ENCODE measurements around the gene MCM3AP.
"Not testable (repeated sequence)": the region's sequence is repeated elsewhere in the genome, so short reads cannot be mapped to it uniquely, and the experiment has no call there.

MCM3AP gene

DNA sequence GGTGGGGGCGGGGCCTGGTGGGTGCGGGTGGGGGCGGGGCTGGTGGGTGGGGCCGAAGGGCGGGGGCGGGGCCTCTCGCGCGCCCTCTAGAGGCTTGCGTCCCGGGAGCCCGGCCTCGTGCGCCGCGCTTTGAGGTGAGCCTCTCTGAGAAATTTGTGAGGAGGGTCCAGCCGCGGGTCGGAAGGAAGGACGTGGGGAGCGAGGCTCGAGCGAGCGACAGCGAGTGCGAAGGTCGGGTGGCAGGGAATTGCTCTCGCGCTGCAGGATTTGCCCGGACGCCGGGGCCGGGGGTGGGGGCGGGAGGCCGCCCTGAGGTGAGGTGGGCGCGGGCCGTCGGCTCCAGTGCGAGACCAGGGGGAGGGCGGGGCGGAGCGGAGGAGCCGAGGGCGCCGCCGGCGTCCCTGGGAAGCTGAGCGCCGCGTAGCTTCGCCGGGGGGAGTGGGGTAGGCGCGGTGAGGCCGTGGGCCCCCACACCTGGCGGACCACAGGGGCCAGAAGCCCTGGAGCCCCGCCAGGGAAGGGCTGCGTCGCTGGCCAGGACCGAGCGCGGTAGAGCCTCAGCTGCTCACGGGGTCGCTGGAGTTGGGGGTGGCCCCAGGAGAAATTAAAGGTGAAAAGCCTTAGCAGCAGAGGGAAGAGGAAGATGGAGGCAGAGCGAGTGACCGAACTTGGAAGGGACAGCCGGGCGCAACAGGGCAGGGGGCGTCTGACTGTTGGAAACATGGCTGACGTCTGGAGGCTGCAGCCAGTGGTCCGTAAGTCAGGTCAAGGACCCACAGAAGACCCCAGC lies 56.1 kb downstream of the MCM3AP start:
- H3K9me3 Mint-ChIP-seq: no peaks in the 10 kb centered on the region
- H3K4me1 Mint-ChIP-seq: peaks cover 61% of the 10 kb centered on the region
- no peak for DNase-seq
- CTCF ChIA-PET: interaction anchor here (0.6 to 1.4 kb wide), 2 partner anchors 14 to 38 kb away, joined by 4 read pairs; no protein-coding TSS in a partner anchor
- peaks cover 4% of the 10 kb centered on the region for H3K27me3 Mint-ChIP-seq
- peaks cover 56% of the 10 kb centered on the region for H3K36me3 Mint-ChIP-seq
- peak overlapping the region; percentile 93 for H3K27ac Mint-ChIP-seq
- H3K4me3 Mint-ChIP-seq: peak overlapping the region; percentile 89

DNA sequence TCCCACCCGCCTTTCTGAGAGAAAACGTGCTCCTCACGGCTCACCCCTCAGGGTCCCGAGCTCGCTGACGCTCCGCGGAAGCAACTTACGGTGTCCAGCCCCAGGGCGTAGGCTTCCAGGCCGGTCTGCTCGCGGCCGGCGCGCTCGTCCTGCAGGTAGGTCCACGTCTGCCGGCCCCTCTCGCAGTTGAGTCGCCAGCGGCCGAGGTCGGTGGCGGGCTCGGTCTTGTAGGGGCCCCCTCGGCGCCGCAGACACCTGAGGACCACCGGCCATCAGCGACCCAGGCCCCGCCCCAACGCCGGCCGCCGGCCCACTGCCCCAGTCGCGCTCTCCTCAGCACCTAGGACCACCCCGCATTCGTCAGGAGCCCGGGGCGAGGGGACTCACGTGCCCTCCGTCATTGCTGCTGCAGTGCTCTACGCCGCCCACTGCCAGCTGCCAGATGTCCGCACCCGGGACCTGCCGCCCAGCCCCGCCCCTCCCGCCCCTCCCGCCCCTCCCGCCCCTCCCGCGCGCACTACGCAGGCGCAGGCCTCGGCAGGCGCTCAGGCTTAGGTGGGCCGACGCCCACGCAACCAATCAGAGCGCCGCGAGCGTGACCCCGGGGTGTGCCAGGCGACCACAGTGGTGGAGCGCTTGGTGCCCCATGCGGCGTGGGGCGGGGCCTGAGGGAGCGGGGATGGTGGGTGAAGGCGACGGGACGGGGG lies 56.9 kb downstream of the MCM3AP start, which contains the start of gene LSS:
Gene LSS, minus strand, starts transcription at position 430 of the 707 bp plus-strand sequence. Its CDS starts 29 bp downstream, at position 401.
- peaks cover 55% of the 10 kb centered on the region for H3K4me1 Mint-ChIP-seq
- peak within 1 kb of the TSS; percentile 89 for H3K4me3 Mint-ChIP-seq
- no peaks in the 10 kb centered on the region for H3K9me3 Mint-ChIP-seq
- peak within 1 kb of the TSS; percentile 93 for H3K27ac Mint-ChIP-seq
- peaks cover 4% of the 10 kb centered on the region for H3K27me3 Mint-ChIP-seq
- CTCF ChIA-PET: no interaction called here
- peak; percentile 99 for DNase-seq
- H3K36me3 Mint-ChIP-seq: peaks cover 52% of the 10 kb centered on the region

- H3K4me3 Mint-ChIP-seq: peak overlapping the region; percentile 86
- peaks cover 50% of the 10 kb centered on the region for H3K36me3 Mint-ChIP-seq
- DNase-seq: no peak
- CTCF ChIA-PET: interaction anchor here (0.5 to 1.6 kb wide), 4 partner anchors 29 to 138 kb away, joined by 3 to 6 read pairs (median 3); no protein-coding TSS in a partner anchor
- H3K4me1 Mint-ChIP-seq: peaks cover 51% of the 10 kb centered on the region
- H3K9me3 Mint-ChIP-seq: no peaks in the 10 kb centered on the region
- peaks cover 4% of the 10 kb centered on the region for H3K27me3 Mint-ChIP-seq
- H3K27ac Mint-ChIP-seq: peak overlapping the region; percentile 80
Measured at GRCh38 chr21:46227811-46228344, 57.5 kb downstream of the MCM3AP start.

DNA sequence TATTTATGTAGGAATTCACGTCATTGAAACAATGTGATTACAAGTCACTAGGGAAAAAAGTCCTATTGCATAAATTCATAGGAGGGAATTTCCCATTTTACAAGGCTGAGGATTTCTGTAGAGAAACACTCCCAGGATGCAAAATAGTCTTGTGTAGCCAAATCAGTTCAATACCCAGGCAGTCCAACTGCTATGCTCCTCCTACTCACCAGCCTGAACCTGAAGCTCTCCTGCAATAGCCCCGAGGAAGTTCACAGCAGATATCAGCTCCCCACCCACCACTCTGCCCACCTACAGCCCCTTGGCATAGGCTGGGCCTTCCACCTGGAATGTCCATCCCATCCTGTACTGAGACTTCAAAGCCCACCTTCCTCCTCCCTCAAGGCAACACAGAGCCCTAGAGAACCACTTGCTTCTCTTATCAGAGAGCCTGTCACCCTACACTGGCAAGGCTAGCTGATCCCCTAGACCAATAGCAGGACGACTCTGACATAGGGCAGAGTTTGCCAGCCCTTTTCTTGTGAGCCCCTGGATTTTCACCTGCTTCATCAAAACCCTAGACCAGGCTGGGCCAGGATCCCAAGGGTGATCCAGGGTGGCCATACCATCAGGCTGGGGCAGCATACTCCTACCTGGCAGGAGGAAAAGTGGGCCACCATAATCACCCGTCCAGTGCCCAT lies 58.4 kb downstream of the MCM3AP start:
- no peaks in the 10 kb centered on the region for H3K9me3 Mint-ChIP-seq
- no peak for DNase-seq
- peak overlapping the region; percentile 86 for H3K4me3 Mint-ChIP-seq
- peaks cover 4% of the 10 kb centered on the region for H3K27me3 Mint-ChIP-seq
- H3K36me3 Mint-ChIP-seq: peaks cover 44% of the 10 kb centered on the region
- CTCF ChIA-PET: interaction anchor here (0.5 to 1.6 kb wide), 3 partner anchors 29 to 98 kb away, joined by 3 to 6 read pairs (median 3); no protein-coding TSS in a partner anchor
- H3K27ac Mint-ChIP-seq: peak overlapping the region; percentile 80
- H3K4me1 Mint-ChIP-seq: peaks cover 51% of the 10 kb centered on the region

DNA sequence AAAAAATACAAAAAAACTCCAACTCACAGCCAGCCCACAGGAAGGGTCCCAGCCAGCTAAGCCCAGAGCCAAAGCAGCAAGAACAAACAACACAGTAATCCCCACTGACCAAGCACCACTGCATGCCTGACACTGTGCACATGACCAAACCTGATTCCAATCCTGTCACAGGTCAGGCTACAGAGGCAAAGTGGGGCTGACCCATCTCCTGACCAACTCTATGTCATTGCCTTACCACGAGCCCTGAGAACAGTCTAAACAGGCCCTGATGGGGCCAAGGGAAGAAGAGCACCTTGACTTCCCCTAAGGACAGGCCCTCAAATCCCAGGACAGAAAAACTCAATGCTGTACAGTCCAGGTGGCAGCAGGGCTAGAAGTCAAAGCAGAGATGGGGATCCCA lies 59.3 kb downstream of the MCM3AP start:
- H3K27ac Mint-ChIP-seq: no peak overlapping the region
- peaks cover 37% of the 10 kb centered on the region for H3K36me3 Mint-ChIP-seq
- no peaks in the 10 kb centered on the region for H3K9me3 Mint-ChIP-seq
- peaks cover 44% of the 10 kb centered on the region for H3K4me1 Mint-ChIP-seq
- no peak for DNase-seq
- no peak overlapping the region for H3K4me3 Mint-ChIP-seq
- CTCF ChIA-PET: no interaction called here
- peaks cover 4% of the 10 kb centered on the region for H3K27me3 Mint-ChIP-seq

DNA sequence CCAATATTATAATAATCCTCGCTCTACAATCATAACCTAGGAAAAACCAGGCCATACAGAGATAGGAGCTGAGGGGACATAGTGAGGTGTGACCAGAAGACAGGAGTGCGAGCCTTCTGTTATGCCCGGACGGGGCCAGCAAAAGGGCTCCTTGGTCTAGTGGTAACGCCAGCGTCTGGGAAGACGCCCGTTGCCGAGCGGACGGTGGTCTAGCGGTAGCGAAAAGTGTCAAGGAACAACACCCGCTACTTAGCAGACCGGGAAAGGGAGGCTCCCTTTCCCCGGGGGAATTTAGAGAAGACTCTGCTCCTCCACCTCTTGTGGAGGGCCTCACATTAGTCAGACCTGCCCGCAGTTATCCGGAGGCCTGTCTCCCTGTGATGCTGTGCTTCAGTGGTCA lies 61.8 kb downstream of the MCM3AP start:
- not testable (repeated sequence) for H3K27ac Mint-ChIP-seq

DNA sequence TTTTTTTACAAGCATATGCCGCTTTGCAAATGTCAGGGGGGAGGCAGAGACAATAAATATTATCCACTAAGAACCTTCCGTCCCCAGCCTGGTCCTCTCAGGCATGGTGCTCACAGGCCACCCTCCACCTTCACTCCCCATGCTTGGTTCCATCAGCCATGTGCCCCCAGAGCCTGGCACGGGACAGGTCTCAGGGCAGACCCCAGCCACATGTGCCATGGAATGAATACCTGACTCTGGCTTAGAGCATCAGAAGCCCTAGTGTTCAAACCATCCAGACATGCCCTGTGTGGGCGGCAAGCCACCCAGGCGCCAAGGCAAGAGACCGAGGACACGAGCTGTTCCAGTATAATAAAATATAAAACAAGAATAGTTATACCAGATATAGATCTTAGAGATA lies 62.2 kb downstream of the MCM3AP start:
- H3K9me3 Mint-ChIP-seq: no peaks in the 10 kb centered on the region
- H3K4me3 Mint-ChIP-seq: no peak overlapping the region
- no peaks in the 10 kb centered on the region for H3K27me3 Mint-ChIP-seq
- no peak for DNase-seq
- peaks cover 43% of the 10 kb centered on the region for H3K36me3 Mint-ChIP-seq
- H3K27ac Mint-ChIP-seq: no peak overlapping the region
- CTCF ChIA-PET: no interaction called here
- H3K4me1 Mint-ChIP-seq: peaks cover 27% of the 10 kb centered on the region

More for the DNA sequence above, 61.8 kb downstream of the MCM3AP start:
- CTCF ChIA-PET, H3K9me3 Mint-ChIP-seq, H3K27me3 Mint-ChIP-seq, DNase-seq, H3K4me3 Mint-ChIP-seq: not testable (repeated sequence)
- Mint-ChIP-seq H3K36me3 (peaks cover 43% of the 10 kb centered on the region), H3K4me1 (peaks cover 27% of the 10 kb centered on the region)

DNA sequence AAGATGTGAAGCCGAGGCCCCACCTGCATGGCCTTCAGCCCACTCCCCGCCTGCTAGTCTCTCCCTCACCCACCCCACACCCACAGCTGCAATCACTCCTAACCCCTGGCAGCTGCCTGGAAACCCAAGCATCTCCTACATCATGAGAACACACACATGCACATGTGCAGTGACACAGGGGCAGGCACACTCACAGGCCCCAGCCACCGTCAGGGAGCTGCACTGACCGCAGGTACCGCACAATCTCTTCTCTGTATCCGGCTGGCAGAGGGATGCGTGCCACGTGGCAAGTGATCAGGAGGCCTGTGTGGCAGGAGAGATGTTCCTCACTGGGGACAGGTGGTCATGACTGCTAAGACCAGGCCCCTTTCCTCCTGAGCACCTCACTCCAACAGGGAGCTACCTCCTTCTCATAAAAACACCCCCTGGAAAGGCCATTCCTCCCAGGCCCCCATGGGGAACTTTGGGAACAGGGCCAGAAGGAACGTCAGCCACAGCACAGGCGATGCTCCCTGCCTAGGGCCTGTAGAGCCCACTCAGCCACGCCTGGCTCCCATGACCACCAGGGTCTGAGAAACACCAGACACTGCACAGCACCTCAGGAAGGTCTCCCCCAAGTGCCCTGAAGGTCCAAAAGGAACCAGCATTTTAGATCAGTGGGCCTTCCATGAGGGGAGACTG lies 62.8 kb downstream of the MCM3AP start:
- Mint-ChIP-seq H3K27me3 (no peaks in the 10 kb centered on the region), H3K36me3 (peaks cover 41% of the 10 kb centered on the region), H3K4me3 (no peak overlapping the region), H3K9me3 (no peaks in the 10 kb centered on the region), H3K4me1 (peaks cover 22% of the 10 kb centered on the region), H3K27ac (no peak overlapping the region)
- CTCF ChIA-PET: no interaction called here
- no peak for DNase-seq

DNA sequence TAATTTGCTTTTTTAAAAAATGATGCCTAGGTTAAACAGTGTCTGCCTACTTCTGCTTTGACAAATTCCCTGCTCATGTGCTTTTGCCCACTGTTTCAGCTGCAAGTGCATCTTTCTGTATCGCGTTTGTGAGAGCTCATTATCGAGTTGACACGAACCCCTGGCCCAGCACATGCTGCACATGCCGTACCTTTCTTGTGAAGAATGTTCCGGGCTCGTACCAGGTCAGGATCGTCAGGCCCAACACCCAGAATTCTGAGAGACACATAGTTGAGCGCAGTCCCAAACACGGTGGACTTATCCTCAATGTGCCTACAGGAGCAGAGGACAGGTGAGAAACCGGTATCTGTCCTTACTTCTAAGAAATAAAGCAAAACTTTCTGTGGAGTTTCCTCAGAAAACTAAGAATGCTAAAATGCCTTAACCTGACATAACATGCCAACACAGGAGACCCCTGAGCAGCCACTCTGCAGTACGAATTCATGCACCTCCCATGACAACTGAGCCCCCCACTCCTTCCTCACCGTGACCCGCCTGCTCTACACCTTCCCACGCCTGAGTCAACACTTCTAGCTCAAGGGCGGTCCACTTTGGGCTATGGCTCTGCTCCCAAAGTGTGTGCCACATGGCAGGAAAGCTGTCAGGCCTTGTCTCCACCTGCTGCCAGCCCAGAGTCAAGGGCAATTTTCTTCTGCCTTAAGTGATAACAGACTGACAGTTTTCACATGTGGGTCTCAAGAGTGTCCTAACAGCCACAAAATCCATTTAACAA lies 63.6 kb downstream of the MCM3AP start:
- H3K27me3 Mint-ChIP-seq: no peaks in the 10 kb centered on the region
- no peak for DNase-seq
- CTCF ChIA-PET: interaction anchor here (0.7 kb wide), 1 partner anchor 74 kb away, joined by 3 read pairs; no protein-coding TSS in a partner anchor
- no peak overlapping the region for H3K27ac Mint-ChIP-seq
- peaks cover 34% of the 10 kb centered on the region for H3K36me3 Mint-ChIP-seq
- no peaks in the 10 kb centered on the region for H3K9me3 Mint-ChIP-seq
- no peak overlapping the region for H3K4me3 Mint-ChIP-seq
- peaks cover 15% of the 10 kb centered on the region for H3K4me1 Mint-ChIP-seq

- no peak overlapping the region for H3K4me3 Mint-ChIP-seq
- no peaks in the 10 kb centered on the region for H3K9me3 Mint-ChIP-seq
- no peak for DNase-seq
- no peak overlapping the region for H3K27ac Mint-ChIP-seq
- no peaks in the 10 kb centered on the region for H3K27me3 Mint-ChIP-seq
- H3K4me1 Mint-ChIP-seq: peaks cover 7% of the 10 kb centered on the region
- CTCF ChIA-PET: no interaction called here
- peaks cover 29% of the 10 kb centered on the region for H3K36me3 Mint-ChIP-seq
Measured at GRCh38 chr21:46220847-46221246, 64.6 kb downstream of the MCM3AP start.

- no peak overlapping the region for H3K4me3 Mint-ChIP-seq
- DNase-seq: no peak
- peaks cover 2% of the 10 kb centered on the region for H3K4me1 Mint-ChIP-seq
- no peaks in the 10 kb centered on the region for H3K9me3 Mint-ChIP-seq
- no peaks in the 10 kb centered on the region for H3K27me3 Mint-ChIP-seq
- peaks cover 24% of the 10 kb centered on the region for H3K36me3 Mint-ChIP-seq
- CTCF ChIA-PET: no interaction called here
- H3K27ac Mint-ChIP-seq: no peak overlapping the region
Measured at GRCh38 chr21:46220275-46220810, 65.1 kb downstream of the MCM3AP start.

- Mint-ChIP-seq H3K36me3 (peaks cover 24% of the 10 kb centered on the region), H3K9me3 (no peaks in the 10 kb centered on the region), H3K27ac (no peak overlapping the region), H3K4me3 (no peak overlapping the region), H3K27me3 (no peaks in the 10 kb centered on the region), H3K4me1 (peaks cover 2% of the 10 kb centered on the region)
- DNase-seq: no peak
- CTCF ChIA-PET: no interaction called here
Measured at GRCh38 chr21:46219591-46220239, 65.7 kb downstream of the MCM3AP start.
